T-cell (primary cell): ENCODE results near the gene TAAR9. TPM values are rescaled to one million over a fixed set of nuclear protein-coding genes. Genes with fewer than 3 reads are reported as not detected.

Experiments used
- ATAC-seq, 4 experiments: fragments of 200-7000 bp in 3 of 4; fragments of 150-1000 bp in 1 of 4; cut with Tn5 transposase; replicated peaks in 1 of 4; 1 replicate in 3 of 4; 2 replicates in 1 of 4; pipeline ENCODE4 v1.10.0; 2021; ENCODE audit warnings: moderate library complexity in 3 of 4, mild to moderate bottlenecking in 2 of 4, moderate number of reproducible peaks in 1 of 4
- CTCF ChIA-PET, 2 donors: fragments of 300-600 bp; sonication (Branson Sonifier 250); formaldehyde crosslinking; loops; one replicate each; lab custom pipeline; 2022; ENCODE audit warnings: antibody characterized with exemption in 2 of 2; lab: Charles Lee
- POLR2A ChIA-PET, 2 donors: fragments of 300-600 bp; sonication (Branson Sonifier 250); formaldehyde crosslinking; loops; one replicate each; lab custom pipeline; 2022; ENCODE audit warnings: antibody characterized with exemption in 2 of 2; lab: Charles Lee
- DNase-seq, 35 experiments: peaks; one replicate each; pipeline versions ENCODE4 v3.0.0 to v3.0.0-alpha.2; 2013 to 2023
- H3K27ac ChIP-seq: one replicate; pipeline ENCODE4 v1.5.1; 2013; ENCODE audit warnings: low read length
- H3K27me3 ChIP-seq, 2 experiments: replicated peaks in 1 of 2; 1 replicate in 1 of 2; 2 replicates in 1 of 2; pipeline versions ENCODE4 v1.6.1 to v1.7.0; 2013; ENCODE audit warnings: low read length in 1 of 2, mixed read lengths in 1 of 2; ENCODE audit not compliant: control insufficient read depth in 2 of 2, insufficient read depth in 2 of 2; ENCODE audit errors: extremely low read depth in 1 of 2
- H3K36me3 ChIP-seq, 2 donors: 1 replicate in 1 of 2; 2 replicates in 1 of 2; pipeline versions ENCODE4 v1.6.1 to v1.7.0; 2013; ENCODE audit warnings: low read length in 1 of 2; ENCODE audit not compliant: control insufficient read depth in 2 of 2, insufficient read depth in 1 of 2; ENCODE audit errors: extremely low read depth in 1 of 2
- H3K4me1 ChIP-seq, 2 experiments: 1 replicate in 1 of 2; 2 replicates in 1 of 2; pipeline versions ENCODE4 v1.6.1 to v1.7.0; 2013; ENCODE audit warnings: low read length in 2 of 2, mixed read lengths in 1 of 2; ENCODE audit not compliant: insufficient read depth in 2 of 2, control insufficient read depth in 1 of 2; ENCODE audit errors: extremely low read depth in 1 of 2
- H3K4me3 ChIP-seq, 2 donors: 1 replicate in 1 of 2; 2 replicates in 1 of 2; pipeline versions ENCODE4 v1.5.1 to v1.7.0; 2013; ENCODE audit warnings: mild to moderate bottlenecking in 2 of 2, low read length in 1 of 2, moderate library complexity in 1 of 2; ENCODE audit not compliant: control insufficient read depth in 1 of 2; ENCODE audit errors: extremely low read depth in 1 of 2
- H3K9me3 ChIP-seq: 2 replicates; pipeline ENCODE4 v1.7.0; 2013
- H3K27ac Mint-ChIP-seq, 2 donors: one replicate each; pipeline ENCODE4 v1.8.0; 2020 to 2021; ENCODE audit warnings: mild to moderate bottlenecking in 2 of 2, mixed read lengths in 2 of 2
- H3K27me3 Mint-ChIP-seq, 2 donors: one replicate each; pipeline ENCODE4 v1.8.0; 2021 to 2022; ENCODE audit warnings: mixed read lengths in 2 of 2
- H3K36me3 Mint-ChIP-seq: one replicate; pipeline ENCODE4 v1.8.0; 2021; ENCODE audit warnings: mixed read lengths
- H3K4me1 Mint-ChIP-seq, 3 donors: one replicate each; pipeline ENCODE4 v1.8.0; 2020 to 2022; ENCODE audit warnings: mixed read lengths in 3 of 3, mild to moderate bottlenecking in 1 of 3
- H3K4me3 Mint-ChIP-seq, 3 donors: one replicate each; pipeline ENCODE4 v1.8.0; 2020 to 2022; ENCODE audit warnings: mild to moderate bottlenecking in 3 of 3, mixed read lengths in 3 of 3, moderate library complexity in 3 of 3
- H3K9me3 Mint-ChIP-seq, 3 donors: one replicate each; pipeline ENCODE4 v1.8.0; 2020 to 2022; ENCODE audit warnings: mixed read lengths in 3 of 3
- WGBS: methylation state at CpG from one replicate; pipeline ENCODE4 v1.1.5; 2013; ENCODE audit warnings: missing lambda C conversion rate; ENCODE audit not compliant: insufficient coverage; 5-methylcytosine and 5-hydroxymethylcytosine counted together
- total RNA-seq, 35 experiments: library from RNA in 6 of 35; stranded (reverse) in 6 of 35; fragments of 120-200 nt in 1 of 35; gene quantifications; one replicate each; pipeline versions ENCODE4 v1.2.1 to v1.2.4 and lab custom pipeline; 2013 to 2026

The TAAR9 gene
- total RNA-seq, 5 donors from 2014 or later (not counting 1 experiment from before 2014, with no cell fraction given) = not detected

- no peak overlapping the region for H3K27ac ChIP-seq
- CTCF ChIA-PET = no interaction called here
- Mint-ChIP-seq H3K36me3 (no peaks in the 10 kb centered on the region), H3K9me3 (no peaks in the 10 kb centered on the region), H3K27ac (no peak overlapping the region), H3K27me3 (peaks cover 20 to 24% of the 10 kb centered on the region in 2 donors), H3K4me1 (no peaks in the 10 kb centered on the region), H3K4me3 (no peak overlapping the region)
- H3K4me1 ChIP-seq = no peaks in the 10 kb centered on the region
- no peaks in the 10 kb centered on the region for H3K36me3 ChIP-seq
- WGBS = no CpG with 5 or more reads among the region's 6 CpGs
- DNase-seq (no peak), ATAC-seq (no peak)
- peaks cover 3 to 4% of the 10 kb centered on the region in 2 experiments for H3K27me3 ChIP-seq
- no peak overlapping the region for H3K4me3 ChIP-seq
- H3K9me3 ChIP-seq = no peaks in the 10 kb centered on the region
- POLR2A ChIA-PET = no interaction called here
Observed at GRCh38 chr6:132568611-132569010, 30.5 kb downstream of the TAAR9 start.

GRCh38 chr6:132569170-132569569 lies 31.1 kb downstream of the TAAR9 start:
- no peaks in the 10 kb centered on the region for H3K4me1 ChIP-seq
- WGBS = 88% methylated on average over 2 of the region's 4 CpGs
- no peak overlapping the region for H3K27ac ChIP-seq
- Mint-ChIP-seq H3K9me3 (no peaks in the 10 kb centered on the region), H3K4me1 (no peaks in the 10 kb centered on the region), H3K27ac (no peak overlapping the region), H3K36me3 (no peaks in the 10 kb centered on the region), H3K4me3 (no peak overlapping the region), H3K27me3 (peaks cover 20 to 25% of the 10 kb centered on the region in 2 donors)
- POLR2A ChIA-PET = no interaction called here
- CTCF ChIA-PET = no interaction called here
- ATAC-seq (no peak), DNase-seq (no peak)
- no peaks in the 10 kb centered on the region for H3K9me3 ChIP-seq
- no peaks in the 10 kb centered on the region for H3K36me3 ChIP-seq
- peaks cover 2 to 4% of the 10 kb centered on the region in 2 experiments for H3K27me3 ChIP-seq
- H3K4me3 ChIP-seq = no peak overlapping the region

GRCh38 chr6:132570221-132570777 lies 32.2 kb downstream of the TAAR9 start, which contains the start of gene TAAR6:
TSS of gene TAAR6 (plus strand) at chr6:132570322. CDS start at chr6:132570322, 0 bp downstream.
- Histone ChIP-seq H3K27ac (no peak within 1 kb of the TSS), H3K4me3 (no peak within 1 kb of the TSS), H3K4me1 (no peaks in the 10 kb centered on the region), H3K9me3 (no peaks in the 10 kb centered on the region), H3K27me3 (peaks cover 2 to 4% of the 10 kb centered on the region in 2 experiments), H3K36me3 (no peaks in the 10 kb centered on the region)
- ATAC-seq (no peak), DNase-seq (no peak)
- H3K36me3 Mint-ChIP-seq = no peaks in the 10 kb centered on the region
- H3K27me3 Mint-ChIP-seq = peaks cover 19 to 21% of the 10 kb centered on the region in 2 donors
- H3K4me1 Mint-ChIP-seq = no peaks in the 10 kb centered on the region
- ChIA-PET CTCF (no interaction called here), POLR2A (no interaction called here)
- H3K4me3 Mint-ChIP-seq = no peak within 1 kb of the TSS
- no peaks in the 10 kb centered on the region for H3K9me3 Mint-ChIP-seq
- no peak within 1 kb of the TSS for H3K27ac Mint-ChIP-seq
- WGBS = no CpG with 5 or more reads among the region's 15 CpGs

GRCh38 chr6:132571774-132572173 lies 33.7 kb downstream of the TAAR9 start:
- Histone ChIP-seq H3K4me1 (no peaks in the 10 kb centered on the region), H3K27me3 (peaks cover 2 to 4% of the 10 kb centered on the region in 2 experiments), H3K9me3 (no peaks in the 10 kb centered on the region), H3K4me3 (no peak overlapping the region), H3K27ac (no peak overlapping the region), H3K36me3 (no peaks in the 10 kb centered on the region)
- CTCF ChIA-PET = no interaction called here
- POLR2A ChIA-PET = interaction anchor here in 1 of 2 donors (0.6 kb wide), 1 partner anchor 12 kb away, joined by 3 read pairs; no protein-coding TSS in a partner anchor
- H3K27me3 Mint-ChIP-seq = peaks cover 19% of the 10 kb centered on the region in 2 donors
- DNase-seq (no peak), ATAC-seq (no peak)
- no peak overlapping the region for H3K27ac Mint-ChIP-seq
- no peaks in the 10 kb centered on the region for H3K9me3 Mint-ChIP-seq
- H3K4me1 Mint-ChIP-seq = no peaks in the 10 kb centered on the region
- no peaks in the 10 kb centered on the region for H3K36me3 Mint-ChIP-seq
- H3K4me3 Mint-ChIP-seq = no peak overlapping the region

DNA sequence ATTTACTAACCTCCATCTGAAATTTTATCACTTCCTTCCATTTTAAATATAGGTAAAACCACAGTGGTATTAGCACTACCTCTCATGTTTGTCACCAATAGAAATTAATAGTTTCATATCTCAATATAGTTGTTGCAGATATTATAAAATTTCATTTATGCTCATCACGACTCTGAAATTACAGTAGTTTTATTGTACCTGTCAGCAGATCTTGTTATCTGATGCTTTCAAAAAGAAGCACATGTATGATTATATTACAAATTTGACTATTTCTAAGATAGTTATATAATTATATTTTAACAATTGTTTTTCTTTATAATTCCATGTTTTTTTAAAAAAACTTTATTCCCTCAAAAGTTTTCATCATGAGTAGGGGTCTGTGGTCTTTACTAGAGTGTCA lies 46.6 kb downstream of the TAAR9 start:
- WGBS = no CpG with 5 or more reads among the region's 1 CpG
- no peak overlapping the region for H3K4me3 Mint-ChIP-seq
- H3K9me3 Mint-ChIP-seq = peaks cover 0 to 3% (median 0%) of the 10 kb centered on the region in 3 donors
- CTCF ChIA-PET = no interaction called here
- H3K27ac Mint-ChIP-seq = no peak overlapping the region
- H3K27ac ChIP-seq = no peak overlapping the region
- no peaks in the 10 kb centered on the region for H3K4me1 Mint-ChIP-seq
- H3K9me3 ChIP-seq = no peaks in the 10 kb centered on the region
- no peak for ATAC-seq
- H3K36me3 Mint-ChIP-seq = no peaks in the 10 kb centered on the region
- H3K27me3 ChIP-seq = no peaks in the 10 kb centered on the region
- peaks cover 13 to 25% of the 10 kb centered on the region in 2 donors for H3K27me3 Mint-ChIP-seq
- no peak for DNase-seq
- no peaks in the 10 kb centered on the region for H3K4me1 ChIP-seq
- H3K4me3 ChIP-seq = no peak overlapping the region
- POLR2A ChIA-PET = no interaction called here
- H3K36me3 ChIP-seq = no peaks in the 10 kb centered on the region

DNA sequence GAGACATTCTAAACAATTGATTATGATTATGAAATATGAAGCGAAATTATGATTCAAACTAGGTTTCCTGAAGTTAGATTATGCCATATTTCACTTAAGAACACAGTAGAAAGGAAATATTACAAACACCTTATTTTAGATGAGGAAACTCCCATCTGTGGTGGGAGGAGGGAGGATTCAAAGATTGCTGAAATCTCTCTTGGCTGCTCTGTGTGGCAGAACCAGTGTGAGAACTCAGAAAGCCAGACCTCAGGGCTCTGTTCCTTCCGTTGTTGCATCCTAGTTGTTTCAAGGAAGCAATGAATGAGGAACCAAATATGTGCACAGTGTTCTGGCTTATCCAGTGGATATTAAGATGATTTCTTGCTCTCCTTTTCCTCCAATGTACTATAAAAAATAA lies 49.3 kb downstream of the TAAR9 start:
- H3K27me3 ChIP-seq = no peaks in the 10 kb centered on the region
- ATAC-seq = no peak
- no peaks in the 10 kb centered on the region for H3K36me3 Mint-ChIP-seq
- WGBS = no CpG with 5 or more reads among the region's 2 CpGs
- no peaks in the 10 kb centered on the region for H3K36me3 ChIP-seq
- H3K4me1 ChIP-seq = no peaks in the 10 kb centered on the region
- H3K9me3 ChIP-seq = no peaks in the 10 kb centered on the region
- no peak overlapping the region for H3K27ac Mint-ChIP-seq
- H3K27ac ChIP-seq = no peak overlapping the region
- DNase-seq = no peak
- no peak overlapping the region for H3K4me3 ChIP-seq
- no peaks in the 10 kb centered on the region for H3K4me1 Mint-ChIP-seq
- ChIA-PET CTCF (no interaction called here), POLR2A (no interaction called here)
- H3K27me3 Mint-ChIP-seq = peaks cover 14 to 26% of the 10 kb centered on the region in 2 donors
- H3K9me3 Mint-ChIP-seq = no peaks in the 10 kb centered on the region
- no peak overlapping the region for H3K4me3 Mint-ChIP-seq
